ENCODE measurements around the gene LRRC71. TPM values are rescaled to one million over a fixed set of nuclear protein-coding genes. Genes with fewer than 3 reads are reported as not detected.

Gene LRRC71
- total and polyA plus RNA-seq, 2 donors (not counting 1 experiment from before 2014, with no cell fraction given), result not detected

DNA sequence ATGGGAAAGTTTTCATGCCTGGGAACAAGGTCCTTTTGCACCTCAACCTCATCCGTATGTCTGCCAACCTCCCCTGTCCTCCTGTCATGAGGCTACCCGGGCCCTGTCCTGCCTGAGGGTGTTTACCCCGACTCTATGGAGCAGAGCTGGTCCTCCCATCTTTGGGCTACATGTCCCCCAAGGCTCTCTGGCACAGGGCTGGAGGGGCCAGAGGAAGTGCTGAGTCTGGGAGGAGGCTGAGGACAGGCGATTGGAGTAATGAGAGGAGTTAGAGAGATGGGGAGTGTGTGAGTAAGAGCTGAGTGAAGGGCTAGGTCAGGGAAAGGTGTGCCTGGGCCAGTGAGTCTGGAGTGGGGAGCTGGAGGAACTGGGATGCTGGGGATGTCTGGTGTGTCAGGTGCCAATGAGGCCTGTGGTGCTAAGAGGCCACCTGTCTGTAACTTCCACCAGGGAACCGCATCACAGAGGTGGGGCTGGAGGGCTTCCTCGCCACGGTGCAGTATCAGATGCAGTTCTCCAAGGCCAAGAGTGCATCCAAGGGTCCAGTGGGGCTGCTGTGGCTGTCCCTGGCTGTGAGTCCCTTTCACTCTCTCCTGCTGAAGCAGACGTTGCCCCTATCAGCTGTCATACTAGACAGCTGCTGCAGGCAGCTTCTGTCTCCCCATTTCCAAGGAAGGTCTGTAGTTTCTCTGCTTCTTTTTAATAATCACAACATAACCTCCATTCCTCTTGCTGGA is 11.7 kb downstream of the LRRC71 start:
- DNase-seq (no peak), ATAC-seq (ENCODE audit: low read depth) (no peak)
- Mint-ChIP-seq H3K4me3 (no peak overlapping the region), H3K27ac (no peak overlapping the region), H3K4me1 (peaks cover 6% of the 10 kb centered on the region), H3K9me3 (ENCODE audit: insufficient read depth) (no peaks in the 10 kb centered on the region), H3K27me3 (peaks cover 64% of the 10 kb centered on the region)
- WGBS (ENCODE audit: insufficient coverage), result 78% methylated on average over 8 of the region's 8 CpGs
- intact Hi-C loops (cut with micrococcal nuclease), result no loop called here
- Histone ChIP-seq H3K4me3 (ENCODE audit: control extremely low read depth in 1 of 5, extremely low read depth in 1 of 5, insufficient read depth in 1 of 5, low read depth in 2 of 5, low read length in 4 of 5) (no peak overlapping the region), H3K4me1 (ENCODE audit: control insufficient read depth in 2 of 2, insufficient read depth in 2 of 2, low read length in 2 of 2) (peaks cover 8% of the 10 kb centered on the region in 2 donors), H3K36me3 (replicated peaks in 1 of 2; ENCODE audit: control extremely low read depth in 1 of 2, control insufficient read depth in 1 of 2, extremely low read depth in 1 of 2, insufficient read depth in 2 of 2, low read length in 1 of 2) (no peaks in the 10 kb centered on the region), H2AFZ (ENCODE audit: insufficient read depth, low read depth, low read length, poor library complexity, severe bottlenecking) (no peak overlapping the region), H3K4me2 (replicated peaks; ENCODE audit: low read depth, low read length, poor library complexity, severe bottlenecking) (no peak overlapping the region), H3K9ac (ENCODE audit: low read length) (no peak overlapping the region), H3K27ac (ENCODE audit: low read length in 2 of 2) (no peak overlapping the region), H3K79me2 (ENCODE audit: control insufficient read depth, insufficient read depth, low read length) (no peaks in the 10 kb centered on the region), H3K9me3 (ENCODE audit: control extremely low read depth in 1 of 3, control insufficient read depth in 2 of 3, insufficient read depth in 1 of 3, low read length in 2 of 3) (no peaks in the 10 kb centered on the region), H3K27me3 (replicated peaks in 1 of 4; ENCODE audit: control extremely low read depth in 1 of 4, control insufficient read depth in 3 of 4, insufficient read depth in 4 of 4, low read length in 3 of 4) (peaks cover 0 to 32% (median 7%) of the 10 kb centered on the region in 4 experiments), H4K20me1 (ENCODE audit: control insufficient read depth, insufficient read depth, low read length, poor library complexity, severe bottlenecking) (no peaks in the 10 kb centered on the region)
- ChIA-PET POLR2A (no interaction called here), CTCF (no interaction called here)
- no peak for TF ChIP-seq EZH2 (IDR thresholded peaks at IDR 0.05; ENCODE audit: borderline replicate concordance, insufficient read depth, low read depth, low read length, poor library complexity, severe bottlenecking)
- no peak for TF ChIP-seq CTCF (IDR thresholded peaks at IDR 0.05)

DNA sequence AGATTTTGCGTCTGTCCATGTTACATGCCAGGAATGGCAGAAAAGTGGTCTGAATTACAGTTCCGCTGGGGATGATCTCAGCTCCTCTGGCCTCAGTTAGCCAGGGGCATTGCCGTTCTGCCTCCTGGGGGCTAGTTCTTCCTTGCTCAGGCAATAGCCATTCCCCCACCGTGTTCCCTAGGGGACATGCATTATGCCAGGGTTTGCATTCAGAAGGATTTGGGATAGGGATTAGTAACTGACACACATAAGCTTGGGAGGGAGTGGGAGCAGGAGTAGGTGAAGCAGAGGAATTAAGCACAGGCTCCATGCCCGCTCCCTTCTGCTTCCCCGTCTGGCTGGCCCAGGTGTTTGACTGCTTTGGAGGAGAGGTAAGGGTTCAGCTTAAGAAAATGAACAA is 12.7 kb downstream of the LRRC71 start:
- no peaks in the 10 kb centered on the region for H3K4me1 ChIP-seq (ENCODE audit: control insufficient read depth in 2 of 2, insufficient read depth in 2 of 2, low read length in 2 of 2)
- H3K79me2 ChIP-seq (ENCODE audit: control insufficient read depth, insufficient read depth, low read length), result no peaks in the 10 kb centered on the region
- 99% methylated on average over 5 of the region's 6 CpGs for WGBS (ENCODE audit: insufficient coverage)
- CTCF ChIA-PET, result no interaction called here
- POLR2A ChIA-PET, result no interaction called here
- H3K9me3 Mint-ChIP-seq (ENCODE audit: insufficient read depth), result no peaks in the 10 kb centered on the region
- intact Hi-C loops (cut with micrococcal nuclease), result no loop called here
- no peak overlapping the region for H3K4me3 Mint-ChIP-seq
- H3K27ac ChIP-seq (ENCODE audit: low read length in 2 of 2), result no peak overlapping the region
- H2AFZ ChIP-seq (ENCODE audit: insufficient read depth, low read depth, low read length, poor library complexity, severe bottlenecking), result no peak overlapping the region
- no peak for ATAC-seq (ENCODE audit: low read depth)
- no peak overlapping the region for H3K4me2 ChIP-seq (replicated peaks; ENCODE audit: low read depth, low read length, poor library complexity, severe bottlenecking)
- no peak for DNase-seq
- H3K9ac ChIP-seq (ENCODE audit: low read length), result no peak overlapping the region
- peaks cover 57% of the 10 kb centered on the region for H3K27me3 Mint-ChIP-seq
- no peak overlapping the region for H3K4me3 ChIP-seq (ENCODE audit: control extremely low read depth in 1 of 5, extremely low read depth in 1 of 5, insufficient read depth in 1 of 5, low read depth in 2 of 5, low read length in 4 of 5)
- no peak for TF ChIP-seq EZH2 (IDR thresholded peaks at IDR 0.05; ENCODE audit: borderline replicate concordance, insufficient read depth, low read depth, low read length, poor library complexity, severe bottlenecking)
- TF ChIP-seq CTCF (IDR thresholded peaks at IDR 0.05), result no peak
- H3K27me3 ChIP-seq (replicated peaks in 1 of 4; ENCODE audit: control extremely low read depth in 1 of 4, control insufficient read depth in 3 of 4, insufficient read depth in 4 of 4, low read length in 3 of 4), result peaks cover 0 to 22% (median 1%) of the 10 kb centered on the region in 4 experiments
- no peaks in the 10 kb centered on the region for H4K20me1 ChIP-seq (ENCODE audit: control insufficient read depth, insufficient read depth, low read length, poor library complexity, severe bottlenecking)
- no peaks in the 10 kb centered on the region for H3K9me3 ChIP-seq (ENCODE audit: control extremely low read depth in 1 of 3, control insufficient read depth in 2 of 3, insufficient read depth in 1 of 3, low read length in 2 of 3)
- peaks cover under 1% of the 10 kb centered on the region for H3K4me1 Mint-ChIP-seq
- H3K27ac Mint-ChIP-seq, result no peak overlapping the region
- no peaks in the 10 kb centered on the region for H3K36me3 ChIP-seq (replicated peaks in 1 of 2; ENCODE audit: control extremely low read depth in 1 of 2, control insufficient read depth in 1 of 2, extremely low read depth in 1 of 2, insufficient read depth in 2 of 2, low read length in 1 of 2)
